Measurements from ENCODE around the gene ADGRL1.

ADGRL1 gene

GRCh38 chr19:14114854-14115253 is 91.1 kb downstream of the ADGRL1 start:
- peak in 1 of 2 donors; percentile 27 for DNase-seq (ENCODE audit: low read depth in 1 of 2, low spot score in 1 of 2)

DNA sequence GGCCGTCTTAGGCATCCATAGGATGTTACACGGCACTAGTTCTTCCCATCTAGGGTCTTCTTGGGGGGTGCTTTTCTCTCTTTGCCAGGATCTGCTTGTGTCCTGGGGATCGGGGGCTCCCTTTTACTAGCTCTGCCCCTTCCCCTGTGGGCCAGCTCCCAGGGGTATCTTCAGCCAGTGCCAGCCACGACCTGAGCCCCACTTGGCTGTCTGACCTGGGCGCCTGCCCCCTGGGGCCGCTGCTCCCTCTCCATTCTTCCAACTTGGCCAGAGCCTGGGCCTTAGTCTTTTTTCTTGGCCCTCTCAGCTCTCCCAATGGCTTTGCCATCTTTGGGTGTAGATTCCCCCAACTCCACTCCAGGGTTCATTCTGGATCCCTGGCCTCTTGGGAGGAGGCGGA is 91.5 kb downstream of the ADGRL1 start:
- DNase-seq (ENCODE audit: low read depth in 1 of 2, low spot score in 1 of 2): no peak

GRCh38 chr19:14113762-14114414 is 92.1 kb downstream of the ADGRL1 start:
- peak in 1 of 2 donors; percentile 39 for DNase-seq (ENCODE audit: low read depth in 1 of 2, low spot score in 1 of 2)

DNA sequence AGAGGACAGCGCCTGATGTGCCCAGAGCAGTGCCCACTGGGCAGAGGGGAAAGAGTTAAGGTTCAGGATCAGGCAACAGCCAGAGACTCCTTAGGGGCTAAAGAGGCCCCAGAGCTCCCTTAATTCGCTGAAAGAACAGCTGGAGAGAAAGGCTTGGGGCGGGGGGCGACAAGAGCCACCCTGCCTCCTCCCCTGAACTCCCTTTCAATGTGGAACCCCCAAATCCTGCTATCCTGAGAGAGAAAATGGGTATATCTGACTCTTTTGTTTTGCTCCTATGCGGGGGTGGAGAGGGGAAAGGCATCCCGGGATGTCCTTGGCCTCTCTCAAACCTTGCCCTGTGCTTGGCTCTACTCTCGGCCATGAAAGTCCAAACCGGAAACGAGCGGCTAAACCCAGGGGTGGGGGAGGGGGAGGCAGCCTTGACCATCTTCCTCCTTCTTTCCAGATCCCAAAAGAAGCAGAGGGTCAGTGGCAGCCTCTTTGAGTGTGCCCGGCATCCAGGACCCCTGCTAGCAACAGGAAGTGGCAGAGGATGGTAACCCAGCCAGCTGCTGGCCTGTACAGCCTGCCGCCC is 93.1 kb downstream of the ADGRL1 start:
- DNase-seq (ENCODE audit: low read depth in 1 of 2, low spot score in 1 of 2): no peak

GRCh38 chr19:14112051-14112808 is 93.7 kb downstream of the ADGRL1 start:
- no peak for DNase-seq (ENCODE audit: low read depth in 1 of 2, low spot score in 1 of 2)

DNA sequence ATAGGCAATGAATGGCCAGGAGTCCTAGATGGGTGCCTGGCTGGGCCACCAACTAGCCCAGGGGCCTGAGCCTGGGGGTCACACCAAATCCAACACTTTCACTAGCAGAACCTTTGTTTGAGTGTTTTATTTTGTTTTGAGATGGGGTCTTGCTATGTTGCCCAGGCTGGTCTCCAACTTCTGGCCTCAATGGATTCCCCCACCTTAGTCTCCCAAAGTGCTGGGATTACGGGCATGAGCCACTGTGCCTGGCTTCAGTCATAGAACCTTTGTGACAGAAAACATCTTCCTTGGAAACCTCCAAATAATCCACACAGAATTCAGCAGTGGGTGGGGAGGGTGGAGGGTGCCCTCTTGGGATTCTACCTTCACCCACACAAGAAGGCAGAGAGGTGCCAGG is 94.5 kb downstream of the ADGRL1 start:
- no peak for DNase-seq (ENCODE audit: low read depth in 1 of 2, low spot score in 1 of 2)

- DNase-seq (ENCODE audit: low read depth in 1 of 2, low spot score in 1 of 2): no peak
Observed at GRCh38 chr19:14110650-14111049, 95.3 kb downstream of the ADGRL1 start.

GRCh38 chr19:14107581-14108461 is 98.1 kb downstream of the ADGRL1 start:
- no peak for DNase-seq (ENCODE audit: low read depth in 1 of 2, low spot score in 1 of 2)

DNA sequence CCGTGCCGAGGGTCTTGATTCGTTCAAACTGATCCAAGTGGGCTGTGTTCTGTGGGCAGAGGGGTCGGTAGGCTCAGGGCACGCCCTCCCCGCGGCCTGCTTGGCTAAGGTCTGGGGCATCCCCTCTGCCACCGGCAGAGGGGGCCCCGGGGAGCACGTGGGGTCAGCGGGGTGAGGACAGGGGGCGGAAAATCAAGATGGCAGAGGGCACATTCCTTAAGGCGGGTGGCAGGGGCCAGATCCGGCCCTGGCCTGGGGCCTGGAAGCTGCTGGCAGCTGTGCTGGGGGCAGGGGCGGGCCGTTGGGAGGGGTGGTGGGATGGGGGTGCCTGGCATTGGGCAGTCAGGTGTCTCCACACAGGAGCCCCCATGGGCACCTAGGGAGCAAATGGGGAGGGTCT is 99.1 kb downstream of the ADGRL1 start:
- DNase-seq (ENCODE audit: low read depth in 1 of 2, low spot score in 1 of 2): no peak

DNA sequence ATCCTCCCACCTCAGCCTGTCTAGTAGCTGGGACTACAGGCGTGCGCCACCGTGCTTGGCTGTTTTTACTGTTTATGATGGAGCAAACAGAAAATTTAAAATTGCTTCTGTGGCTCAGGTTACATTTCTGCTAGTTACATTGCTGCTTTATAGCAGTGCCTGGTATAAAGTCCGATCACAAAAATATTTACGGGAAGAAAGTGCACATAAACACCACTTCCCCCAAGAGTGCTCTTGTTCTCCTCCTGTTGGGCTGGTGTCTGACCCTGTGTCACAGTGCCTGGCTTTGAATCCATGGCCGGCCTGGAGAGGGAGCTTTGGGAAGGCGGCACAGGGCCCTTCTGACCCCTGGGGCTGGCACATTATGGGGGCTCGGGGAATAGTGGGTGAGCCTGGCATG is 100.3 kb downstream of the ADGRL1 start:
- DNase-seq (ENCODE audit: low read depth in 1 of 2, low spot score in 1 of 2): no peak

- no peak for DNase-seq (ENCODE audit: low read depth in 1 of 2, low spot score in 1 of 2)
Observed at GRCh38 chr19:14103310-14103709, 102.7 kb downstream of the ADGRL1 start.

DNA sequence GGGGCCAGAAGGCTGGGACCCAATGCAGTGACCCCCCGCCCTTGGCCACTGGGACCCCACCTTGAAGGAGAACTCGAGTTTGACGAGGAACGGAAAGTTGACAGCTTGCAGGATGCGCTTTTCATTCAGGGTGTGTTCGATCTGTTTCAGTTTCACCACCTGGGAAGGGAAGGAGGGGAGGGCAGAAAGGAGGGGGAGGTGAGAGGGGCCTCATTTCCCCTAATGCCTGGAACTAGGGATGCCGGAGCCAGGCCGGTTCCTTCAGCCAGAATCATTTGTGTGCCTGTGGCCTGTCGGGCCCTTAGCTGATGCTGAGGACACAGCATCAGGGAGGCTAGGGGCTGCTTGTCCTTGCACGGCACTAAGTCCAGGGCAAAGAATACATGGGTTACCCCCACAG is 103.2 kb downstream of the ADGRL1 start:
- DNase-seq (ENCODE audit: low read depth in 1 of 2, low spot score in 1 of 2): no peak

- DNase-seq (ENCODE audit: low read depth in 1 of 2, low spot score in 1 of 2): no peak
Observed at GRCh38 chr19:14102102-14102696, 103.8 kb downstream of the ADGRL1 start.

- DNase-seq (ENCODE audit: low read depth in 1 of 2, low spot score in 1 of 2): no peak
Observed at GRCh38 chr19:14101003-14101545, 104.9 kb downstream of the ADGRL1 start.
